Calu3 (cell line): Measurements from ENCODE around the gene SYTL1. TPM values are rescaled to one million over a fixed set of nuclear protein-coding genes. Genes with fewer than 3 reads are reported as not detected.

ENCODE experiments used
- BruUV-seq: library from RNA; stranded (reverse); fragments of 400-500 nt; replicated peaks from 2 replicates; lab custom pipeline; 2021; lab: Mats Ljungman, UMichigan
- CTCF ChIA-PET: fragments of 300-600 bp; sonication (Branson Sonifier 250); formaldehyde crosslinking; loops from one replicate; lab custom pipeline; 2022; ENCODE audit warnings: antibody characterized with exemption; lab: Charles Lee
- DNase-seq: peaks from one replicate; pipeline ENCODE4 v3.0.0; 2022
- H3K27ac Mint-ChIP-seq: one replicate; pipeline ENCODE4 v1.8.0; 2022; ENCODE audit warnings: mixed read lengths; ENCODE audit not compliant: unreplicated experiment
- H3K27me3 Mint-ChIP-seq: one replicate; pipeline ENCODE4 v1.8.0; 2022; ENCODE audit warnings: mixed read lengths; ENCODE audit not compliant: unreplicated experiment
- H3K36me3 Mint-ChIP-seq: one replicate; pipeline ENCODE4 v1.8.0; 2022; ENCODE audit warnings: mild to moderate bottlenecking, moderate library complexity, mixed read lengths; ENCODE audit not compliant: insufficient read depth, unreplicated experiment
- H3K4me1 Mint-ChIP-seq: one replicate; pipeline ENCODE4 v1.8.0; 2022; ENCODE audit warnings: mild to moderate bottlenecking, low read depth, mixed read lengths; ENCODE audit not compliant: unreplicated experiment
- H3K4me3 Mint-ChIP-seq: one replicate; pipeline ENCODE4 v1.8.0; 2022; ENCODE audit warnings: mild to moderate bottlenecking, low read depth, moderate library complexity, mixed read lengths; ENCODE audit not compliant: unreplicated experiment
- H3K9me3 Mint-ChIP-seq: one replicate; pipeline ENCODE4 v1.8.0; 2022; ENCODE audit warnings: low read depth, mixed read lengths; ENCODE audit not compliant: unreplicated experiment
- CTCF ChIP-seq: fragments of 200-600 bp; IDR thresholded peaks from one replicate; pipeline ENCODE4 v1.8.0; 2022; ENCODE audit warnings: antibody characterized with exemption; ENCODE audit not compliant: unreplicated experiment
- intact Hi-C: fragments of 100-400 bp; cut with micrococcal nuclease; formaldehyde crosslinking; loops from one replicate; pipeline ENCODE4 v1.10.0; 2022; ENCODE audit not compliant: unreplicated experiment
- total RNA-seq: library from RNA; stranded (reverse); gene quantifications from 2 replicates; pipeline ENCODE4 v1.2.3, GENCODE V29; 2022

SYTL1 gene
- total RNA-seq, 1 experiment from 2014 or later = 15.0 TPM

GRCh38 chr1:27366113-27366410, 24.2 kb downstream of the SYTL1 start:
- Mint-ChIP-seq H3K27ac (peak overlapping the region; percentile 94), H3K27me3 (no peaks in the 10 kb centered on the region), H3K4me1 (peaks cover 7% of the 10 kb centered on the region), H3K9me3 (no peaks in the 10 kb centered on the region), H3K4me3 (peak overlapping the region; percentile 90), H3K36me3 (peaks cover 24% of the 10 kb centered on the region)
- DNase-seq = peak; percentile 74
- no TSS peak for BruUV-seq
- TF ChIP-seq CTCF = no peak
- CTCF ChIA-PET = interaction anchor here (0.6 to 1.9 kb wide), 12 partner anchors 24 to 1347 kb away, joined by 3 to 10 read pairs (median 4); partner anchors contain the start of gene SYTL1
- intact Hi-C loops = no loop called here

- Mint-ChIP-seq H3K36me3 (peaks cover 24% of the 10 kb centered on the region), H3K4me3 (peak within 1 kb of the TSS; percentile 90), H3K9me3 (no peaks in the 10 kb centered on the region), H3K27ac (peak within 1 kb of the TSS; percentile 94), H3K27me3 (no peaks in the 10 kb centered on the region), H3K4me1 (peaks cover 7% of the 10 kb centered on the region)
- intact Hi-C loops = no loop called here
- DNase-seq = peak; percentile 79
- no peak for TF ChIP-seq CTCF
- CTCF ChIA-PET = interaction anchor here (0.6 to 1.9 kb wide), 7 partner anchors 24 to 1346 kb away, joined by 3 to 10 read pairs (median 6); partner anchors contain the start of gene SYTL1
- BruUV-seq = no TSS peak
These were observed 24.8 kb downstream of the SYTL1 start, which contains the start of gene MAP3K6 for GRCh38 chr1:27366411-27367159. TSS of gene MAP3K6 (minus strand) at chr1:27366961. CDS start at chr1:27366597, 364 bp downstream.

GRCh38 chr1:27367160-27367650, 25.4 kb downstream of the SYTL1 start:
- peaks cover 7% of the 10 kb centered on the region for H3K4me1 Mint-ChIP-seq
- TF ChIP-seq CTCF = no peak
- CTCF ChIA-PET = interaction anchor here (1.1 to 1.9 kb wide), 2 partner anchors 28 to 67 kb away, joined by 3 to 10 read pairs; no protein-coding TSS in a partner anchor
- H3K27ac Mint-ChIP-seq = peak overlapping the region; percentile 50
- peak overlapping the region; percentile 65 for H3K4me3 Mint-ChIP-seq
- BruUV-seq = no TSS peak
- intact Hi-C loops = no loop called here
- no peak for DNase-seq
- H3K27me3 Mint-ChIP-seq = no peaks in the 10 kb centered on the region
- H3K9me3 Mint-ChIP-seq = no peaks in the 10 kb centered on the region
- H3K36me3 Mint-ChIP-seq = peaks cover 24% of the 10 kb centered on the region

- no peak for DNase-seq
- peaks cover 5% of the 10 kb centered on the region for H3K4me1 Mint-ChIP-seq
- H3K27me3 Mint-ChIP-seq = no peaks in the 10 kb centered on the region
- no peak overlapping the region for H3K27ac Mint-ChIP-seq
- H3K9me3 Mint-ChIP-seq = no peaks in the 10 kb centered on the region
- intact Hi-C loops = no loop called here
- H3K36me3 Mint-ChIP-seq = peaks cover 24% of the 10 kb centered on the region
- no peak overlapping the region for H3K4me3 Mint-ChIP-seq
- BruUV-seq = no TSS peak
- CTCF ChIA-PET = interaction anchor here (1.0 to 1.4 kb wide), 2 partner anchors 26 to 37 kb away, joined by 3 to 7 read pairs; no protein-coding TSS in a partner anchor
- TF ChIP-seq CTCF = peak; percentile 14
These were observed 27.2 kb downstream of the SYTL1 start for GRCh38 chr1:27368869-27369582.
